Measurements from ENCODE around the gene TMEM117. TPM values are rescaled to one million over a fixed set of nuclear protein-coding genes. Genes with fewer than 3 reads are reported as not detected.
"Not testable (repeated sequence)": the region's sequence is repeated elsewhere in the genome, so short reads cannot be mapped to it uniquely, and the experiment has no call there.

The TMEM117 gene
- total RNA-seq, 2 donors from 2014 or later = 0.79 to 1.4 TPM

- no peaks in the 10 kb centered on the region for H3K27me3 Mint-ChIP-seq (ENCODE audit: insufficient read depth)
- H3K4me3 Mint-ChIP-seq = no peak overlapping the region
- H3K4me1 Mint-ChIP-seq = peaks cover 2% of the 10 kb centered on the region
- Histone ChIP-seq H3K9ac (ENCODE audit: extremely low read depth, low read length, poor library complexity, severe bottlenecking) (no peak overlapping the region), H3K4me1 (ENCODE audit: control insufficient read depth, insufficient read depth, low read length) (no peaks in the 10 kb centered on the region), H3K27me3 (ENCODE audit: control insufficient read depth, insufficient read depth, low read length, poor library complexity, severe bottlenecking) (no peaks in the 10 kb centered on the region), H3K9me3 (ENCODE audit: control insufficient read depth, low read length) (no peaks in the 10 kb centered on the region), H3K36me3 (ENCODE audit: control insufficient read depth, insufficient read depth, low read length) (no peaks in the 10 kb centered on the region), H3K4me3 (ENCODE audit: low read length) (no peak overlapping the region), H3K27ac (ENCODE audit: low read depth, low read length) (no peak overlapping the region)
- 94 to 100% methylated on average over 6 to 23 of the region's 23 CpGs for WGBS, 2 experiments (ENCODE audit: insufficient coverage in 1 of 2, insufficient read length in 1 of 2)
- no peaks in the 10 kb centered on the region for H3K36me3 Mint-ChIP-seq (ENCODE audit: low read depth)
- peaks cover 18% of the 10 kb centered on the region for H3K9me3 Mint-ChIP-seq
- no peak overlapping the region for H3K27ac Mint-ChIP-seq
- TF ChIP-seq, protein P1, sequence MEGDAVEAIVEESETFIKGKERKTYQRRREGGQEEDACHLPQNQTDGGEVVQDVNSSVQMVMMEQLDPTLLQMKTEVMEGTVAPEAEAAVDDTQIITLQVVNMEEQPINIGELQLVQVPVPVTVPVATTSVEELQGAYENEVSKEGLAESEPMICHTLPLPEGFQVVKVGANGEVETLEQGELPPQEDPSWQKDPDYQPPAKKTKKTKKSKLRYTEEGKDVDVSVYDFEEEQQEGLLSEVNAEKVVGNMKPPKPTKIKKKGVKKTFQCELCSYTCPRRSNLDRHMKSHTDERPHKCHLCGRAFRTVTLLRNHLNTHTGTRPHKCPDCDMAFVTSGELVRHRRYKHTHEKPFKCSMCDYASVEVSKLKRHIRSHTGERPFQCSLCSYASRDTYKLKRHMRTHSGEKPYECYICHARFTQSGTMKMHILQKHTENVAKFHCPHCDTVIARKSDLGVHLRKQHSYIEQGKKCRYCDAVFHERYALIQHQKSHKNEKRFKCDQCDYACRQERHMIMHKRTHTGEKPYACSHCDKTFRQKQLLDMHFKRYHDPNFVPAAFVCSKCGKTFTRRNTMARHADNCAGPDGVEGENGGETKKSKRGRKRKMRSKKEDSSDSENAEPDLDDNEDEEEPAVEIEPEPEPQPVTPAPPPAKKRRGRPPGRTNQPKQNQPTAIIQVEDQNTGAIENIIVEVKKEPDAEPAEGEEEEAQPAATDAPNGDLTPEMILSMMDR (conservative IDR thresholded peaks at IDR 0.05) = no peak
- no peak for DNase-seq
These were observed 28.0 kb downstream of the TMEM117 start for GRCh38 chr12:43863770-43864366.

- 94 to 95% methylated on average over 4 to 5 of the region's 5 CpGs for WGBS, 2 experiments (ENCODE audit: insufficient coverage in 1 of 2, insufficient read length in 1 of 2)
- H3K4me1 Mint-ChIP-seq; H3K27ac ChIP-seq (ENCODE audit: low read depth, low read length); H3K9me3 ChIP-seq (ENCODE audit: control insufficient read depth, low read length); DNase-seq; H3K4me1 ChIP-seq (ENCODE audit: control insufficient read depth, insufficient read depth, low read length); H3K4me3 ChIP-seq (ENCODE audit: low read length); H3K27me3 Mint-ChIP-seq (ENCODE audit: insufficient read depth); H3K27me3 ChIP-seq (ENCODE audit: control insufficient read depth, insufficient read depth, low read length, poor library complexity, severe bottlenecking); H3K27ac Mint-ChIP-seq; H3K4me3 Mint-ChIP-seq; H3K36me3 ChIP-seq (ENCODE audit: control insufficient read depth, insufficient read depth, low read length); H3K9ac ChIP-seq (ENCODE audit: extremely low read depth, low read length, poor library complexity, severe bottlenecking); H3K36me3 Mint-ChIP-seq (ENCODE audit: low read depth): not testable (repeated sequence)
- H3K9me3 Mint-ChIP-seq = peaks cover 18% of the 10 kb centered on the region
These were observed 28.7 kb downstream of the TMEM117 start for GRCh38 chr12:43864557-43864956.

GRCh38 chr12:43869184-43869583, 33.3 kb downstream of the TMEM117 start:
- Histone ChIP-seq H3K9ac (ENCODE audit: extremely low read depth, low read length, poor library complexity, severe bottlenecking) (no peak overlapping the region), H3K9me3 (ENCODE audit: control insufficient read depth, low read length) (no peaks in the 10 kb centered on the region), H3K4me3 (ENCODE audit: low read length) (no peak overlapping the region), H3K27me3 (ENCODE audit: control insufficient read depth, insufficient read depth, low read length, poor library complexity, severe bottlenecking) (no peaks in the 10 kb centered on the region), H3K4me1 (ENCODE audit: control insufficient read depth, insufficient read depth, low read length) (no peaks in the 10 kb centered on the region), H3K27ac (ENCODE audit: low read depth, low read length) (no peak overlapping the region), H3K36me3 (ENCODE audit: control insufficient read depth, insufficient read depth, low read length) (no peaks in the 10 kb centered on the region)
- no CpG with 5 or more reads among the region's 1 CpG for WGBS, 2 experiments (ENCODE audit: insufficient coverage in 1 of 2, insufficient read length in 1 of 2)
- DNase-seq = no peak
- no peaks in the 10 kb centered on the region for H3K27me3 Mint-ChIP-seq (ENCODE audit: insufficient read depth)
- H3K4me1 Mint-ChIP-seq = no peaks in the 10 kb centered on the region
- H3K27ac Mint-ChIP-seq = no peak overlapping the region
- H3K36me3 Mint-ChIP-seq (ENCODE audit: low read depth) = no peaks in the 10 kb centered on the region
- H3K9me3 Mint-ChIP-seq = peaks cover 8% of the 10 kb centered on the region
- TF ChIP-seq, protein P1 (conservative IDR thresholded peaks at IDR 0.05) = no peak
- H3K4me3 Mint-ChIP-seq = no peak overlapping the region

- not testable (repeated sequence) for H3K4me3 Mint-ChIP-seq
These were observed 33.9 kb downstream of the TMEM117 start for GRCh38 chr12:43869765-43870164.

DNA sequence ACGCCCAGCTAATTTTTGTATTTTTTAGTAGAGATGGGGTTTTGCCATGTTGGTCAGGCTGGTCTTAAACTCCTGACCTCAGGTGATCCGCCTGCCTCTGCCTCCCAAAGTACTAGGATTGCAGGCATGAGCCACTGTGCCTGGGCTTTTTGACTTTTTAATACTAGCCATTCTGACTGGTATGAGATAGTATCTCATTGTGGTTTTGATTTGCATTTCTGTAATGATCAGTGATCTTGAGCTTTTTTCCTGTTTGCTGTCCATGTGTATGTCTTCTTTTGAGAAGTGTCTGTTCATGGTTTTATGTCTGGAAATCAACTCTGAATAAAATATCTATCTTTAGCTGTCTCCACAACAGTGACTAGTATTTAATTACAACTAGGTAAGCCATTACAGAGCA, 35.4 kb downstream of the TMEM117 start:
- 88 to 98% methylated on average over 1 to 2 of the region's 2 CpGs for WGBS, 2 experiments (ENCODE audit: insufficient coverage in 1 of 2, insufficient read length in 1 of 2)
- not testable (repeated sequence) for H3K4me1 ChIP-seq (ENCODE audit: control insufficient read depth, insufficient read depth, low read length); H3K27me3 ChIP-seq (ENCODE audit: control insufficient read depth, insufficient read depth, low read length, poor library complexity, severe bottlenecking); H3K36me3 ChIP-seq (ENCODE audit: control insufficient read depth, insufficient read depth, low read length); H3K27ac Mint-ChIP-seq; H3K27me3 Mint-ChIP-seq (ENCODE audit: insufficient read depth); H3K36me3 Mint-ChIP-seq (ENCODE audit: low read depth); DNase-seq; H3K4me1 Mint-ChIP-seq; H3K9ac ChIP-seq (ENCODE audit: extremely low read depth, low read length, poor library complexity, severe bottlenecking); H3K4me3 ChIP-seq (ENCODE audit: low read length); H3K9me3 Mint-ChIP-seq; H3K9me3 ChIP-seq (ENCODE audit: control insufficient read depth, low read length); H3K27ac ChIP-seq (ENCODE audit: low read depth, low read length); H3K4me3 Mint-ChIP-seq

More at GRCh38 chr12:43869765-43870164, 33.9 kb downstream of the TMEM117 start:
- H3K9me3 Mint-ChIP-seq; DNase-seq; H3K4me3 ChIP-seq (ENCODE audit: low read length); H3K9me3 ChIP-seq (ENCODE audit: control insufficient read depth, low read length); H3K36me3 Mint-ChIP-seq (ENCODE audit: low read depth); H3K36me3 ChIP-seq (ENCODE audit: control insufficient read depth, insufficient read depth, low read length); H3K4me1 Mint-ChIP-seq; H3K27ac ChIP-seq (ENCODE audit: low read depth, low read length); H3K4me1 ChIP-seq (ENCODE audit: control insufficient read depth, insufficient read depth, low read length); H3K27me3 ChIP-seq (ENCODE audit: control insufficient read depth, insufficient read depth, low read length, poor library complexity, severe bottlenecking); H3K9ac ChIP-seq (ENCODE audit: extremely low read depth, low read length, poor library complexity, severe bottlenecking); H3K27ac Mint-ChIP-seq; H3K27me3 Mint-ChIP-seq (ENCODE audit: insufficient read depth): not testable (repeated sequence)

All from endodermal cell (in vitro differentiated cells).